ENCODE measurements around the gene FHOD3.

Gene FHOD3

GRCh38 chr18:36756242-36756641 is 458.7 kb downstream of the FHOD3 start:
- DNase-seq (ENCODE audit: low read depth) = no peak
- no peak for TF ChIP-seq CTCF (IDR thresholded peaks at IDR 0.05; ENCODE audit: insufficient read depth, low read depth, low read length, missing control alignments)
- no peak overlapping the region for H3K4me3 ChIP-seq (ENCODE audit: low read depth, low read length)

- no peak overlapping the region for H3K4me3 ChIP-seq (ENCODE audit: low read depth, low read length)
- DNase-seq (ENCODE audit: low read depth) = peak; percentile 31
- peak; percentile 40 for TF ChIP-seq CTCF (IDR thresholded peaks at IDR 0.05; ENCODE audit: insufficient read depth, low read depth, low read length, missing control alignments)
Measured at GRCh38 chr18:36757081-36757480, 459.6 kb downstream of the FHOD3 start.

GRCh38 chr18:36757991-36758390 is 460.5 kb downstream of the FHOD3 start:
- H3K4me3 ChIP-seq (ENCODE audit: low read depth, low read length) = no peak overlapping the region
- no peak for DNase-seq (ENCODE audit: low read depth)
- TF ChIP-seq CTCF (IDR thresholded peaks at IDR 0.05; ENCODE audit: insufficient read depth, low read depth, low read length, missing control alignments) = no peak

GRCh38 chr18:36758623-36759022 is 461.1 kb downstream of the FHOD3 start:
- DNase-seq (ENCODE audit: low read depth) = no peak
- H3K4me3 ChIP-seq (ENCODE audit: low read depth, low read length) = no peak overlapping the region
- no peak for TF ChIP-seq CTCF (IDR thresholded peaks at IDR 0.05; ENCODE audit: insufficient read depth, low read depth, low read length, missing control alignments)

GRCh38 chr18:36759167-36759776 is 461.8 kb downstream of the FHOD3 start:
- no peak overlapping the region for H3K4me3 ChIP-seq (ENCODE audit: low read depth, low read length)
- no peak for DNase-seq (ENCODE audit: low read depth)
- TF ChIP-seq CTCF (IDR thresholded peaks at IDR 0.05; ENCODE audit: insufficient read depth, low read depth, low read length, missing control alignments) = no peak

GRCh38 chr18:36760598-36760997 is 463.1 kb downstream of the FHOD3 start:
- H3K4me3 ChIP-seq (ENCODE audit: low read depth, low read length) = no peak overlapping the region
- no peak for DNase-seq (ENCODE audit: low read depth)
- no peak for TF ChIP-seq CTCF (IDR thresholded peaks at IDR 0.05; ENCODE audit: insufficient read depth, low read depth, low read length, missing control alignments)

GRCh38 chr18:36761186-36761698 is 463.7 kb downstream of the FHOD3 start:
- no peak overlapping the region for H3K4me3 ChIP-seq (ENCODE audit: low read depth, low read length)
- no peak for TF ChIP-seq CTCF (IDR thresholded peaks at IDR 0.05; ENCODE audit: insufficient read depth, low read depth, low read length, missing control alignments)
- DNase-seq (ENCODE audit: low read depth) = no peak
